HL-60/S4 treated with phorbol 12-myristate 13-acetate at 8.2 ng/mL for 4 days and 3 days (cell line): ENCODE data around the gene EPGN.

Experiments used
- in situ Hi-C: fragments of 300-500 bp; cut with MboI; formaldehyde crosslinking; loops from 2 replicates; pipeline ENCODE4 v1.15.0; 2022; ENCODE audit warnings: low sequenced_read_pairs

EPGN gene

GRCh38 chr4:74308215-74308614 is at the start of gene EPGN:
EPGN (plus strand) TSS chr4:74308470; CDS start chr4:74308534, 64 bp downstream.
- in situ Hi-C loops, result no loop called here

DNA sequence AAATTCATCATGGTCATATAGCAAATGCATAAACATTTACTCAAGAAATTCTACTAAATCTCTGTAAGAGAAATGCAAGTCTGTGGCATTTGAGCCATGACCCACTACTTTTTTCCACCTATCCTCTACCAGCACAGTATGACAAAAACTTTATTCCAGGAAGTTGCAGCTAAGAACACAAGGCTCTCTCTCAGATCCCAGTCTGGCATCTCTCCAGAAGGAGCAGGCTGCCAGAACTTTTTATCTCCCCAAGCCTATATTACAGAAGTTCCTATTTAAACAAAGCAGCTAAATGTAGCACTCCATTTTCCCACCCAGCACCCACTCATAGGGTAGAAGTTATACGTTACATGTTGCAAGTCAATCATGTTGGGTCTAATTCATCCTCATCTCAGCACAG is 49.3 kb upstream of the EPGN start:
- in situ Hi-C loops, result no loop called here

- in situ Hi-C loops, result no loop called here
Measured at GRCh38 chr4:74260036-74260435, 48.2 kb upstream of the EPGN start.

GRCh38 chr4:74262522-74262921 is 45.7 kb upstream of the EPGN start:
- in situ Hi-C loops, result no loop called here

GRCh38 chr4:74263551-74263950 is 44.7 kb upstream of the EPGN start:
- in situ Hi-C loops, result no loop called here

DNA sequence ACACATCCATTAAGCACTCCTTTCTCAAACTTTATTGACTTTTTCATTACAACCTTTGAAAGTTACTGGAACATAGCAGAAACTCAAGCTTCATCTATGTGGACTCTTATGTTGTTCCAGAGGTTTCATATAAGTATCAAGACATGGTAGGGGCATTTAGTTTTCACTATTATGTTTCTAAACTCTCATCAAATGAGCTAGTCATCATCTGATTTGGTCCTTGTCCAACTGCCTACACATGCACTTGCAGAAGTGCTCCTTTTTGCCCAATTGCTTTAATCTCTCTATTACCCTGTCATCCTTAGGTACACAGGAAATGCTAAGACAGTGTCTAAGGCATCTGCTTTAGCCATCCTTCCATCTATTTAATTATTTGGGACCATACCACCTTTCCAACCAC is 42.2 kb upstream of the EPGN start:
- in situ Hi-C loops, result no loop called here

DNA sequence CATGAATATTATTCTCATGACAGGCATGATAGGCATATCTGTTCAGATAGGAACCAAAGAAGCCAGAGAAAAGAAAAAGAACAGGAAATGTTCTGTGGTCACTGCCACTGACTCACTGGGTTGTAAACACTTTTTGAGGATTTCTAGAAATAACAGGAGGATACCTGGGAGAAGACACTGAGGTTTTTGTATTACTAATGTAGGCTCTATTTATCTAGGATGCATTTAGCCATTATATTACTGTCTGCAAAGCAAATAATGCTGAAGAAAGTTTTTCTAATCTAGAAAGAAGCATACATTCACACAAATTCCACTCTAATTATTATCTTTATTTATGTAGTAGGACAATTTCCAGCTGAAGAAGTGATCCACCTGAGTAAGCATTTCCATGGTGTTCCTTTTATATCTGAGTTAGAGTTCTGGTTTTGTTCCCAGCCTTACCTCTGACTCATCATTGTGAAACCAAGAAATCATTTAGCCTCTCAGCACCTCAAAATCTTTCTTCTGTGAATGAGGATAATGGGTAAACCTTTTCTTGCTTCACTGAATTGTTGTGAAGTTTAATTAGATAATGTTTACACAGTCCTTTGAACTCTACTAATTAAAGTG is 40.2 kb upstream of the EPGN start:
- in situ Hi-C loops, result no loop called here

- in situ Hi-C loops, result no loop called here
Measured at GRCh38 chr4:74268643-74269042, 39.6 kb upstream of the EPGN start.

DNA sequence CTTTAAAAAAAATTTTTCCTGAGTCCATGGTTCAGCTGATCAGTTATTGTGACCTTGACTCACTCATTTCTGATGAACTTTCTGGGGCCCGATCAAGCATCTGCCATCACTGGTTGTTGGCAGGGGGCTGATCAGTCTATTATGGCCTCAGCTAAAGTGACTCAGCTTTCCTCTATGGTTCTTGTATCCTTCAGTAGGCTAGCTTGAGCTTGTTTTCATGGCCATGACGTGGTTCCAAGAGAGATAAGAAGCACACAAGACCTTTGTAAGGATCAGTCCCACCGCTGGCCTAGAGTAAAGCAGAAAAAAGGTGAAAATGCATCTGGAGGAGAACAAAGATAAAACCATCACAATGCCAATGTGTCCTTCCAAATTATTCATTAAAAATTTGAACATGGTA is 29.8 kb upstream of the EPGN start:
- in situ Hi-C loops, result no loop called here

DNA sequence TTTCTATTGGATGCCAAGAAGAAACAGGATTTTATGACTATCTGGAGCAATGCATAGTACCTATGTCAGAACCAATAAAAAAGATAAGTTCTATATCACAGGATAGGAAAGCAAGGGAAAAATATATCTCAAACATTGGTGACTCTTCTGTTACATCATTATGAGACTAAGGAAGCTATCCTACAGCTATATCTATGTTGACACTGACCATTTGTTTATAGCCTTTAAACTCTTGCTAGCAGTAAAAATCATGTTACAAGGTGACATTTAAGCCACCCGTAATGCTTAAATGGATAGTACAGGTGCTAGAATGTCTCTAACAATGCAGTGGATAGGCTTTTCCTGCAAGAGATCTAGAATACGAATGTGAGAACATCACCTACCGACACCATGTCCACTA is 28.6 kb upstream of the EPGN start:
- in situ Hi-C loops, result no loop called here

DNA sequence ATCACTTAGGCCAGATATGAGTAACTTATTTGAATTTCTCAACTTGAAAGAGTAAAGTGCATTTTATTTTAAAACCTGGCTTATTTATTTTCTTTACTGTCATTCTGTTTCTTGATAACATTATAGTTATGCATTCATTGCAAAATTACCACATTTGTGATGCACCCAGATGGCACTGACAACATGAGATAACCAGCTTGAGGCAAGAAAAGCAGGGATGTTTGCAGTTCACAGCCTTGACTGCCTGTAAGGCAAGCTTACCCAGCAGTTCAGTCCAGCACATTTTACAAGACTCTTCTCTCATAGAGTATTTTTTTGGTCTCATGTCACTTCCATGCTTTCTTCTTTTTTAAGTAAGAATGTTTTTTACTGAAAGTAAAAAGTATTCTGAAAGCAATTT is 25.3 kb upstream of the EPGN start:
- in situ Hi-C loops, result no loop called here

DNA sequence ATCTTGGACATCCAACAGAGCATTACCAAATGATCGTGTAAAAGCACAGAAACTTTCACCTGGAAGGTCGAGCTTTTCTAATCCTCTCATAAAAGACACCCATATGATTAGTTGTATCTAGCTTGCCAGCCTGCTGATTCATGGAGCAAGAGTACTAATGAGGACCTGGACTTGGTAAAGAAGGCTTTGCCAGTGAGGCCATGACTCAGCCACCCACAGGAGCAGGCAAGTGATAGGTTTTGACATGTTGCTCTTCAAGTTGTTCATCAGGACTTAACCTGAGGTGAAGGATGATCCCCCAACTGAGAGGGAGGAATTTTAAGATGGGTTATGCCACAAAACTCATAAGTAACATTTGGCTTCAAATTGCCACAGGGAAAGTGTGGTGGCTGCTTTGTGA is 24.7 kb upstream of the EPGN start:
- in situ Hi-C loops, result no loop called here

DNA sequence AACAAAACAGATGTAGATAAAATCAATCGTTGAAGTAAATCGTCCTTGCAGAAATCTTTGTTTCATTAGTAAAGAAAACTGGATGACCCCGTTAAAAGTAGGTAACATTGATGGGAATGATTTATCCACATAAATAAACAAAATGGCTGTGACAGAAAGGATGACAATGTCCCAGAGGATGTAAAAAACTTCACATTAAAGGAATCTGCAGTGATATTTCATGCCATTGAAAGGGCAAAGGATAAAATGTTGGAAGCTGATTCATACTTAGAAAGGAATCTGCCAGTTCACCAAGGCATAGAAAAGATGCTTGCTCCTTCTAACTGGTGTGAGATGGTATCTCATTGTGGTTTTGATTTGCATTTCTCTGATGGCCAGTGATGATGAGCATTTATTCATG is 24.2 kb upstream of the EPGN start:
- in situ Hi-C loops, result no loop called here

GRCh38 chr4:74287164-74287563 is 21.1 kb upstream of the EPGN start:
- in situ Hi-C loops, result no loop called here

- in situ Hi-C loops, result no loop called here
Measured at GRCh38 chr4:74287791-74288190, 20.5 kb upstream of the EPGN start.

- in situ Hi-C loops, result no loop called here
Measured at GRCh38 chr4:74291471-74291870, 16.8 kb upstream of the EPGN start.

DNA sequence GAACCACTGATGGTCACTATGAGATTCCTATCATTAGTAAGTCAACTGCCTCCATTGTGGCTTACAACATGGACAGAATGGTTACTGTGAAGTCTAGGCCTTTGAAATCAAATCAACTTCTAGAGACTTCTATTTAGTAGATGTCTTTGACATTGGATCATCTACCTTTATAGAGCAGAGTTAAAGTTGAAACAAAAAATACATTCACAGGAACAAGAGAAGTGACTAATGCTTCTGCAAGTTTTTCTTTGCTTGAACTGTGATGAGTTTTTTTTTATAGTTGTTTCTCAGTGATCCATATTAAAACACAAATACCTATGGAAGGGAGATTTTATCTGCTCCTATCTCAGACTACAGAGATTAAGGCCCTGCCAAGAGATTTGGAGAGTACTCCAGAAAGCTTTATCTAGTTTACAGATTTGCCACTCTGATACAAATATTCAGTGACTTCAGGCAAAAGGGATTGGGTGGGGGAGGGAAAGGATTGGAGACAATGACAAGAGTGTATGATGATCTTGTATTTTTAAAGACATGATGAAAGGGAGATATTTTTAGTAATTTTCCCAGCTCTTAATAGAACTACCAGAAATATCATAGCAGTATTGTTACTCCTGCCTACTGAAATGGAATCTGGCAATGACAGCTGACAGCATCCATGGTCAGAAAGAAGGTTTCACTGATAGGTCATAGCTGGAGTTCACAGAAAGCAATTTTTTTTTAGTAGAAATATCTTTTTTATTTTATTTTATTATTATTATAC is 16.0 kb upstream of the EPGN start:
- in situ Hi-C loops, result no loop called here

DNA sequence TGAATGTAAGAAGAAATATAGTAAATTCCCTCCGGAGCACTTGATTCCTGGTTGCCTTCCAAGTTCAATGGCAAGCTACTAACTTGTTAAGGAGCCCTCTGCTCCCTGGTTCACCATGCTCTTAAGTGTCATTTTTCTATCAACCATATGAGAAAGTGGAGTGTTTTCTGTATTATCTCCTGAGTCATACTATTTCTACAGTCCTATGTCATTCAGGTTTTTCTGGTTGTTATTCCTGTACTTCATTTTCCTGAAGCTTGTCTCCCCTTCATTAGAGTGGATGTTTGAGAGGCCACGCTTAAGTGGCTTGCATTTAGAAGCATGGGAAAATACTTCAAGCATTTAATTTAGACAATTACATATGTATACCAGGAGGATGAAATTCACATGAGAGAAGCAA is 14.7 kb upstream of the EPGN start:
- in situ Hi-C loops, result no loop called here

- in situ Hi-C loops, result no loop called here
Measured at GRCh38 chr4:74294681-74295080, 13.6 kb upstream of the EPGN start.

- in situ Hi-C loops, result no loop called here
Measured at GRCh38 chr4:74297539-74297938, 10.7 kb upstream of the EPGN start.

DNA sequence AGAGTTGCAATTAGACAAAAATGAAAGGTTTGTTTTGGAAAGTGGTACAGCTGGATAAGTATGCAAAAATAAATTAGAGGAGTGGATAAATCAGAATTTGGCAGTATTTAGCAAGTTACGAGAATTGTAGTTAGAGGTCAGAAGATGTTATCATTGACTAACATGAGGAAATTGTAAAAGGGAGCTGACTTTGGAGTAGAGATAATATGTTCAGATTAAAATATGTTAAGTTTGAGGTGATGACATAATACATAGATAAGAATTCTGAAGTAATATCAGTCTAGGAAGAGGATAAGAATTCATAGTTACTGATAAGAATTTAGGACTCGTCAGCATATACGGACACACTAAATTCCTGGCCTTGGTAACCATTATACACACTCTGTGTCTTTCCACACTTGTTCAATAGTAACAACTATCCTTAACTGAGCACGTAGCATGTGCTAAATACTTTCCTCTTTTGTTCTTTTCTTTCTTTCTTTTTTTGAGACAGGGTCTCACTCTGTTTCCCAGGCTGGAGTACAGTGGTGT is 4.1 kb upstream of the EPGN start:
- in situ Hi-C loops, result no loop called here

GRCh38 chr4:74305000-74305399 is 3.3 kb upstream of the EPGN start:
- in situ Hi-C loops, result no loop called here

DNA sequence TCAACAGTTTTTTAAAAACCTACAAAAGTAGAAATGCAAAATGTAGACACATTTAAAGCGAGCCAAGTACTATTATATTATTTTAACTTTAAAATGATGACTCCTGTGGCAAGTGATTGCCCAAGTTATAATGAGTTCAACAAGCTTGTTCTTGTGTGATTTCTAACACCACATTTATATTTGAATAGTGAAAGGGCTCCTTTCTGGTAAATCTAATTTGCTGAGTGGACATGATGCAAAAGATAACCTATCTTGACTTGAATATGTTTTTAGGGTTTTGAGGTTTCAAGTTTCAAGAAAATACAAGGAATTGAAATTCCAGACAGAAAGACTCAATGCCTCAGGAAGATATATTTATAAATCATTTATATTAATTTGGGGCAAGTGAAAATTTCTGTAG is 1.1 kb upstream of the EPGN start:
- in situ Hi-C loops, result no loop called here
